GM10847 (cell line): ENCODE measurements around the gene SERPIND1.

Source experiments
- POLR2A ChIP-seq: IDR thresholded peaks from 2 replicates; pipeline ENCODE4 v1.6.1; 2011; ENCODE audit not compliant: insufficient read length; ENCODE audit errors: extremely low read depth

SERPIND1 gene

DNA sequence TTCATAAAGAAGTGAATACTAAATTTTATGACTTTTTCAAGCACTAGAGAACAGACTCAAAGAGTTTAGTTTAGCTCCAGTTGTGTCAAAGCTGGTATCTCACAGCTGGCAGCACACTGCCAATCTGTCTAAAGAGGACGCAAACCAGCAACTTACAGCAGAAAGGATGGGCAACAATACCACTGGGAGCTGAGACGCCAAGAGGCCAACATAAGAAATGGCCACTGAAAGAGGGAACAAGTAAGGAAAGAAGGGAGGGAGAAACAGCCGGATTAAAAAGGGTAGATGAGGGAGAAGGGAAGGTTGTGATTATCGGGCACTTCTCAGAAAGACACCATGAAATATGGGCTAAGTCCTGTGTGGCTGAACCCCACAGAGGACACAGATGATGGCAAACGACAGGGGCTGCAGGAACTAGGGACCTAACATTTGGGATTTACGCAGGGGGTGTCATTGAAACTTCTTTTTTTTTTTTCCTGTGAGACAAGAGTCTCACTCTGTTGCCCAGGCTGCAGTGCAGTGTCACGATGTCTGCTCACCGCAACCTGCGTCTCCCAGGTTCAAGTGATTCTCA lies 41.7 kb downstream of the SERPIND1 start:
- no peak for TF ChIP-seq POLR2A

DNA sequence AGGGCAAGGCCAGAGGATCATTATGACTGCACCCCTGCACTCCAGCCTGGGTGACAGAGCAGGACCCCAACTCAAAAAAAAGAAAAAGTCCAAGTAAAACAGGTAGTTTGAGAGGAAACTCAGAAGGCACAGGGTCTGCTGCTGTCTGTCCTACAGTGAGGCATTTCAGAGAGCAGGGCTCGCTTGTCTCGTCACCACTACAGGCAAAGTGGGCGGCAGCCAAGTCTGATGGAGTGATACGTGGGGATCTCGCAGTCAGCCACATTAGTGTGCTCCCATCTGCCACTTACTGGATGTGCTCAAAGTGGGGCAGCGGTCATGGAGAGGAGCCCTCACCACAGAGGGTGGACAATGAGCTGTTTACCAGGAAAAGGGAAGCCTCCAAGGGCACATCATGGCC lies 42.6 kb downstream of the SERPIND1 start:
- TF ChIP-seq POLR2A: no peak

DNA sequence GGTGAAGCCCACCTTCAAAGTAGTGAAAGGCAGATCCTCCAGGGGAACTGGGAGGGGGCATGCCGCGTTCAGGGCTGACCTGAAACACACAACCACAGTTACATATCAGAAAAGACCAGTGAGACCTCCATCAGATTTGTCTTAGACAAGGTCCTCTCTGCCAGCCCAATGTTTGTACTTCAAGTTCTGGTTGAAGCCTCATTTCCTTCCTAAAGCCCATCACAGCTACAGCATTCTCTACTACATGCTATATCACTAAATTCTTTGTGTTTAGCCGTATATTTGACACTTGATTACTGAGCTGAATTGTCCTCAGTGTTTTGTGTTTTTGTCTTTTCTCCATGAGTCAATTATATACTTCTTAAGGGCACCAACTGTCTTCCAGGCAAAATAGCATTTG lies 44.6 kb downstream of the SERPIND1 start:
- TF ChIP-seq POLR2A: no peak

DNA sequence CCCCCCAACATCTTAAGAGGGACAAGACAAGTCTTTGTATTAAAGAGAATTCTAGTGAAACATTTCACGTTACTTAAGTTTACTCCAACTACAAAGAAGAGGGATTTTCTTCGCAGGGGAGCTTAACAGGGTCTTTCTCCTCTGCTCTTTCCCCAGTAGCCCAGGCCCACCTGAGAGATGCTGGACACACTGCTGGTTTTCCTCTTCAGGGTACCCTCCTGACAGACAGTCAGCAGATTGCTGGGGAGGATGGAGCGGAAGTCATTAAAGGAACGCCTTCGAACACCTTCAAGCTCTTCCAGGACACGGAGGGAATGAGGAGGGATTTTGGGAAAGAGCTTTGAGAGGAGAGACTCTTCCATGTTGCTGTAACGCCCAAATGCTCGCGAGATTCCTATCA lies 45.6 kb downstream of the SERPIND1 start:
- TF ChIP-seq POLR2A: no peak

DNA sequence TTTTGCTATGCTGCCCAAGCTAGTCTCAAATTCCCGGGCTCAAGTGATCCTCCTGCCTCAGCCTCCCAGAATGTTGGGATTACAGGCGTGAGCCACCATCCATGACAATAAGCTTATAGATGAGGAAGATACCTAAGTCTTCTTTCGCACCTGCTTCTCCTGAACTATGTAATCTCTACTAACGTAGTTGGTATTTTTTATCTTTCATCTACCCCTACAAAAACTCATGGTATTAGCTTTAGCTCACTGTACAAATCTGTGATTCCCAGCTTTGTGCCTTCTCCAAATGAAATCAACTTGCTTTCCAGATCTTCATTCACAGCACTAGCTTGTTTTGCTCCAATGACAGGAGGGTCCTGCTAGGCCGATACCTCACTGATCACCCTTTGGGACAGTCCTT lies 48.3 kb downstream of the SERPIND1 start:
- no peak for TF ChIP-seq POLR2A

DNA sequence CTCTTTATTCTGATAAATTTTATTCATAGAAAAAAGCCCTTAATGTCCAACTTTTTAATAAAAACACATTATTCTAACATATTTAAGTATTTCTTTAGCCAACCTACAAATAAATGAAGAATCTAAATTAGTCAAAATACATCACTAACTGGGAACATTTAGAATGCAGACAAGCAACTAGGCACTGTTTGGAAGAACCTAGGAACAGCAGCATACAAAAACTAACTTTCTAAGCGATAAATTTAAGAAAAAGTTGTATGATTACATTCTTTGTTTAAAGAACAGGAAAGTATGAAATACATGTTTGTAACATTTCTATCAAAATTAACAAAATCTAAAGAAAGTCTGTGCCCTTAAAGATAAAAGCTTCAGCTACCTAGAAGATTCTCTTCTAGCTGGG lies 49.4 kb downstream of the SERPIND1 start:
- TF ChIP-seq POLR2A: no peak

DNA sequence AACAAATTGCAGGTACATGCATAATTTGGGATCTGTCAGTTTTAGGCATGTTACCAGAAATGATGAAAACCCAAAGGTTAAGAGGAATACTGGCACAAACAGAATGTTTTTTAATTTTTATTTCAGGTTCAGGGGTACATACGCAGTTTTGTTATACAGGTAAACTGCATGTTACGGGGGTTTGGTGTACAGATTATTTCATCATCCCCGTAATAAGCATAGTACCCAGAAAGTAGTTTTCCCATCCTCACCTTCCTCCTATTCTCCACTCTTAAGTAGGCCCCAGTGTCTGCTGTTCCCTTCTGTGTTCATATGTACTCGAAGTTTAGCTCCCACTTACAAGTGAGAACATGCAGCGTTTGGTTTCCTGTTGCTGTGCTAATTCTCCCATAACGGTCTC lies 51.7 kb downstream of the SERPIND1 start:
- no peak for TF ChIP-seq POLR2A

DNA sequence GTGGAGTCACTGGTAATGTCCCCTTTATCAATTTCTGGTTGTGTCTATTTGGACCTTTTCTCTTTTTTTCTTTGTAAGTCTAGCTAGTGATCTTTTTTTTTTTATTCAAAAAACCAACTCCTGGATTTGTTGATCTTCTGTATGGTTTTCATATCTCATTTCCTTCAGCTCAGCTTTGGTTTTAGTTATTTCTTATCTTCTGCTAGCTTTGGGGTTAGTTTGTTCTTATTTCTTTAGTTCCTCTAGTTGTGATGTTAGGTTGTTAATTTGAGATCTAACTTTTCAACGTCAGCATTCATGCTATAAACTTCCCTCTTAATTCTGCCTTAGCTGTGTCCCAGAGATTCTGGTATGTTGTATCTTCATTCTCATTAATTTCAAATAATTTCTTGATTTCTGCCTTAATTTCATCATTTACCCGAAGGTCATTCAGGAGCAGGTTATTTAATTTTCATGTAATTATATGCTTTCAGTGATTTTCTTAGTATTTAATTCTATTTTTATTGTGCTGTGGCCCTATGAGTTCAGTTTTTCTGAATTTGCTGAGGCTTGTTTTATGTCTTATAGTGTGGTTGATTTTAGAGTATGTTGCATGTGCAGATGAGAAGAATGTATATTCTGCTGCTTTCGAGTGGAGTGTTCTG lies 55.7 kb downstream of the SERPIND1 start:
- no peak for TF ChIP-seq POLR2A

DNA sequence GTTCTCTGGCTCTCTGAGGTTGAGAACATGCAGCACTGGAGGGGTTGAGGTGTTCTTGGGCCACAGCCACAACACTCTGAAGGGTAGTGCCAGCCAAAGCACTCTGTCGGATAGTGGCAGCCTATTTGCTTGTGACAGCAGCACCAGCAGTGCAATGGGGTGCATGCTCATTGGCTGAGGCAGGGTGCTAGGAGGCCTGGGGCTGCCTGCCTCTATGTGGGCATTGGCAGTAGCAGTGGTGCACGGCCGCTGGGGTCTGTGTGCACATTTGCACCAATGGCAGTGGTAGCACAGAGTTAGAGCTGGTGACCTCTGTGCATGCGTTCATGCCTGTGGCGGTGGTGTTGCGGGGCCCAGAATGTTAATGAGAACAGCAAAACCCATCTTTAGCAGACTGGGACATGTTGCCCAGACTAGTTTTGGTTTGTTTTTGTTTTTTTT lies 59.3 kb downstream of the SERPIND1 start:
- no peak for TF ChIP-seq POLR2A

DNA sequence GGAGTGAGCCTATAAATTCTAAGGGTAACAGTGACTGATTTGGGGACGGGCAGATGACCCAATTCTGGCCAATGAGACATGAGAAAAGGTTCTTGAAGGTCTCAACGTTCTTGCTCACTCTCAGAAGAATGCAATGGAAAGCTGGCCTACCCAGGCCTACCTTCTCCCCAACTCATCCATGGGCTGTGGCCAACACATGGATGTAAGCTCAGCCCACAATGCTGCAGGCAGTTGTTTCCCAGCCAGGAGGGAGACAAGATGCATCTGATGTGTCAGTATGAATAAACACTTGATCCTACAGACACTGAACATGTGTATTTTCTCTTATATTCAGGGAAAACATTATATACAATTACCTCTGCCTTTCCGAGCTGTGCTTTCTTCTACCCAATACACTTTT lies 60.3 kb downstream of the SERPIND1 start:
- TF ChIP-seq POLR2A: no peak

DNA sequence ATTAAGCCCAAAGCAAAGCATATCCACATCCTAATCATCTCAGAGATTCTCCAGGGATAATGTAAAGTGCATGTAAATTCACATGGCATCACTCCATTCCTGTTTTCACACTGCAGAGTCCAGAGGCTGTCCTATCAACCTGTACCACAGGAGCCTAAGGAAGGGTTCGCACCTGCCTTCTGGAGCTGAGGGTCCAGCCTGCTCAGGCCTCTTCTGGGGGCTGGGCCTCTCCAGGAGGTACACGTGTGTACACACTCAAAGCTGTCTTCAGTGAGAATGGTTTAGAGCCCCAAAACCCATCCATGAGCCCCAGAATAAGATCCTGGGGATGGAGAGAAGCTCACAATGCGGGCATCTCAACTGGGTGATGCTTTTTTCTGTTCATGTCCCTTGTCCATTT lies 60.8 kb downstream of the SERPIND1 start:
- no peak for TF ChIP-seq POLR2A
